NCI-H128 (cell line): ENCODE data around the gene TRUB1.

Experiments
- DNase-seq: peaks from one replicate; lab custom pipeline; 2025; ENCODE audit not compliant: unreplicated experiment; lab: John Stamatoyannopoulos, UW

The TRUB1 gene

GRCh38 chr10:114974625-114975024 lies 36.6 kb downstream of the TRUB1 start:
- DNase-seq: no peak

- DNase-seq: no peak
Observed at GRCh38 chr10:114975091-114975490, 37.1 kb downstream of the TRUB1 start.

- no peak for DNase-seq
Observed at GRCh38 chr10:114982989-114983388, 45.0 kb downstream of the TRUB1 start.

- no peak for DNase-seq
Observed at GRCh38 chr10:114987995-114988394, 50.0 kb downstream of the TRUB1 start.

- DNase-seq: no peak
Observed at GRCh38 chr10:114990586-114990985, 52.6 kb downstream of the TRUB1 start.

- no peak for DNase-seq
Observed at GRCh38 chr10:114990991-114991390, 53.0 kb downstream of the TRUB1 start.

- DNase-seq: no peak
Observed at GRCh38 chr10:114992189-114992775, 54.3 kb downstream of the TRUB1 start.

- DNase-seq: no peak
Observed at GRCh38 chr10:114995468-114996247, 57.7 kb downstream of the TRUB1 start.

- DNase-seq: no peak
Observed at GRCh38 chr10:114996542-114996941, 58.5 kb downstream of the TRUB1 start.

- no peak for DNase-seq
Observed at GRCh38 chr10:114998993-114999392, 61.0 kb downstream of the TRUB1 start.

- no peak for DNase-seq
Observed at GRCh38 chr10:115001506-115002381, 63.7 kb downstream of the TRUB1 start.

- no peak for DNase-seq
Observed at GRCh38 chr10:115003396-115003795, 65.4 kb downstream of the TRUB1 start.

GRCh38 chr10:115004236-115004862 lies 66.4 kb downstream of the TRUB1 start:
- no peak for DNase-seq

- no peak for DNase-seq
Observed at GRCh38 chr10:115005771-115006170, 67.8 kb downstream of the TRUB1 start.

- no peak for DNase-seq
Observed at GRCh38 chr10:115018185-115018931, 80.4 kb downstream of the TRUB1 start.

- DNase-seq: no peak
Observed at GRCh38 chr10:115020449-115020848, 82.5 kb downstream of the TRUB1 start.

- DNase-seq: no peak
Observed at GRCh38 chr10:115022733-115023132, 84.7 kb downstream of the TRUB1 start.

- DNase-seq: no peak
Observed at GRCh38 chr10:115023715-115024114, 85.7 kb downstream of the TRUB1 start.

- no peak for DNase-seq
Observed at GRCh38 chr10:115024371-115024770, 86.4 kb downstream of the TRUB1 start.

GRCh38 chr10:115026056-115026745 lies 88.2 kb downstream of the TRUB1 start:
- no peak for DNase-seq
